Right lobe of liver (tissue), 6 donors: ENCODE measurements around the gene GLIPR1. TPM values are rescaled to one million over a fixed set of nuclear protein-coding genes. Genes with fewer than 3 reads are reported as not detected.
A peak's percentile ranks its signal among the peaks of the same experiment; 100 is the strongest.
"Not testable (repeated sequence)": the region's sequence is repeated elsewhere in the genome, so short reads cannot be mapped to it uniquely, and the experiment has no call there.

Source experiments
- ATAC-seq, 4 donors: fragments of 200-7000 bp; cut with Tn5 transposase; one replicate each; pipeline ENCODE4 v1.9.1; 2020; ENCODE audit warnings: mild to moderate bottlenecking in 4 of 4, moderate library complexity in 4 of 4
- DNase-seq, 3 donors: peaks; one replicate each; pipeline ENCODE4 v3.0.0-alpha.2; 2020
- H3K27ac ChIP-seq, 3 donors: fragments of 200-600 bp; one replicate each; pipeline ENCODE4 v1.8.0; 2022
- H3K27me3 ChIP-seq, 2 donors: fragments of 200-600 bp; one replicate each; pipeline ENCODE4 v1.8.0; 2022
- H3K36me3 ChIP-seq, 4 donors: fragments of 200-600 bp; sonication (generic) in 1 of 4; one replicate each; pipeline versions ENCODE4 v1.5.1 to v1.8.0; 2017 to 2022; ENCODE audit warnings: control low read depth in 1 of 4
- H3K4me1 ChIP-seq, 4 donors: fragments of 200-600 bp; sonication (generic) in 1 of 4; one replicate each; pipeline versions ENCODE4 v1.5.1 to v1.8.0; 2017 to 2022; ENCODE audit warnings: control low read depth in 1 of 4
- H3K4me3 ChIP-seq, 3 donors: fragments of 200-600 bp; one replicate each; pipeline ENCODE4 v1.8.0; 2022
- H3K9me3 ChIP-seq, 4 donors: fragments of 200-600 bp; sonication (generic) in 1 of 4; one replicate each; pipeline versions ENCODE4 v1.5.1 to v1.8.0; 2017 to 2022; ENCODE audit warnings: control low read depth in 1 of 4
- CTCF ChIP-seq, 4 donors: fragments of 200-600 bp in 3 of 4; fragments of 450-650 bp in 1 of 4; IDR thresholded peaks; one replicate each; pipeline versions ENCODE4 v1.5.1 to v1.8.0; 2016 to 2022; ENCODE audit warnings: antibody characterized with exemption in 4 of 4, mild to moderate bottlenecking in 2 of 4
- POLR2A ChIP-seq: fragments of 450-650 bp; IDR thresholded peaks from one replicate; pipeline ENCODE4 v1.6.1; 2017; ENCODE audit warnings: antibody characterized with exemption, mild to moderate bottlenecking
- WGBS: methylation state at CpG from one replicate; pipeline ENCODE4 v1.1.6; 2018; ENCODE audit warnings: low coverage, low lambda C conversion rate; ENCODE audit not compliant: insufficient coverage; ENCODE audit errors: missing lambda C conversion rate; 5-methylcytosine and 5-hydroxymethylcytosine counted together
- intact Hi-C, 2 donors: fragments of 100-400 bp; cut with DNase I; formaldehyde crosslinking; loops; one replicate each; pipeline versions ENCODE4 v1.11.2 to v1.14.1; 2022
- total RNA-seq, 6 experiments: library from RNA; depleted of rRNA in 2 of 6; stranded (reverse); fragments of >200 nt in 2 of 6; fragmentation: NEBNext Ultra II Directional in 3 of 6; extraction: Animal tissue kit (Norgen Biotek cat#: 25700) in 3 of 6; gene quantifications; one replicate each; pipeline versions ENCODE4 v1.1.0 to v1.2.4, GENCODE V29; 2016 to 2023
- donor health status: DM: no; HTN: yes; CAD: no.
- donor health status: DM: no; HTN: no; CAD: no.
- donor health status: DM: no; HTN: no; CAD: no.
- donor health status: DM: no; HTN: yes; CAD: no.
- donor health status: DM: no; HTN: yes; CAD: no.

GLIPR1 gene
- total RNA-seq, 6 experiments from 2014 or later: 3.4 to 16.2 (median 4.0) TPM

DNA sequence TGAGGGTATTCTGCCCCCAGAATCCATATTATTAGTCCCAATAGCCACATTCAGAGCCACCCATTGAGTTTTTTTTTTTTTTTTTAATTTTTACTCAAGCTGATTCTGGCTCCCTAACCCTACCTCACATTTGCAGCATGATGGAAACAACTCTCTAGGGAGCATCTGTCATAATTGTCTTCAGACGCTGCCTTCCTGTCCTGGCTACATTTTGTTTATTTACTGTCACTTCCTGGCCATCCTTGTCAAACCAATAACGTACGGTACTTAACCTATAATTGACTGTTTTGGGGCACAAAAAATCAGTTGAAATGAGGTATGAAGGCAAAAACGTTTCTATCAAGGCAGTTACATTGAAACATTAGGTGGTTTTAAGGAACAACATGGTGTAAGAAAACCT, 2.1 kb downstream of the GLIPR1 start:
- peak overlapping the region in 1 of 3 donors; percentile 1 for H3K4me3 ChIP-seq
- intact Hi-C loops: no loop called here
- no peak for ATAC-seq

DNA sequence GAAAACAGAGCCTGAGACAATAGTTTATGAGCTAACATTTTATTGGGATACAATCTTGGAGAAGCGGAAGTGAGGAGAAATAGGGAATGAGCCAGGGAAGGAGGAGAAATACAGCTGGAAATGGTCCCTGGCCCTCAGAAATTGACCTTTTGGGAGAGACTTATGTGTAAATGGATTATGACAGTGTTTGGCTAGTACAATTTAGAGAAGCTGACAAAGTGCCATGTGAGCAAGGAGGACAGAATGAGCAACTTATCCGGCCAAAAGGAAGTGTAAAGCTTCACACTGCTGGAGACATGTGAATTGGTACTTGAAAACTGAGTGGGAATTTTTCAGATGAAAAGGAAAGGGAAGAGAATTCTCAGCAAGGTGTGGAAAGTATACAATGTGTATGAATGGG, 2.9 kb downstream of the GLIPR1 start:
- intact Hi-C loops: no loop called here
- no peak for ATAC-seq
- TF ChIP-seq POLR2A (no peak), CTCF (IDR thresholded peaks at IDR 0.05) (no peak)
- Histone ChIP-seq H3K36me3 (no peaks in the 10 kb centered on the region), H3K27ac (no peak overlapping the region), H3K9me3 (no peaks in the 10 kb centered on the region), H3K4me1 (no peaks in the 10 kb centered on the region), H3K4me3 (no peak overlapping the region), H3K27me3 (no peaks in the 10 kb centered on the region)
- no peak for DNase-seq
- WGBS: 54% methylated on average over 2 of the region's 2 CpGs

More for the DNA sequence above, 2.1 kb downstream of the GLIPR1 start:
- H3K36me3 ChIP-seq: no peaks in the 10 kb centered on the region
- no peaks in the 10 kb centered on the region for H3K27me3 ChIP-seq
- no peak for DNase-seq
- no peaks in the 10 kb centered on the region for H3K4me1 ChIP-seq
- H3K9me3 ChIP-seq: no peaks in the 10 kb centered on the region
- no peak for TF ChIP-seq CTCF (IDR thresholded peaks at IDR 0.05)
- no peak for TF ChIP-seq POLR2A
- H3K27ac ChIP-seq: peak overlapping the region in 2 of 3 donors; percentile 9 to 42
- 18% methylated on average over 4 of the region's 4 CpGs for WGBS

DNA sequence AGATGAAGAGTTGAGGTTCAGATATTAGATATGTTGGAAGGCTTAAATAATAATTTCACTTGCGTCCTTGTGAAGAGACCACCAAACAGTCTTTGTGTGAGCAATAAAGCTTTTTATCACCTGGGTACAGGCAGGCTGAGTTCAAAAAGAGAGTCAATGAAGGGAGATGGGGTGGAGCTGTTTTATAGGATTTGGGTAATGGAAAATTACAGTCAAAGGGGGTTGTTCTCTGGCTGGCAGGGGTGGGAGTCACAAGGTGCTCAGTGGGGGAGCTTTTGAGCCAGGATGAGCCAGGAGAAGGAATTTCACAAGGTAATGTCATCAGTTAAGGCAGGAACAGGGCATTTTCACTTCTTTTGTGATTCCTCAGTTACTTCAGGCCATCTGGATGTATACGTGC, 3.9 kb downstream of the GLIPR1 start:
- intact Hi-C loops, H3K27ac ChIP-seq: not testable (repeated sequence)

DNA sequence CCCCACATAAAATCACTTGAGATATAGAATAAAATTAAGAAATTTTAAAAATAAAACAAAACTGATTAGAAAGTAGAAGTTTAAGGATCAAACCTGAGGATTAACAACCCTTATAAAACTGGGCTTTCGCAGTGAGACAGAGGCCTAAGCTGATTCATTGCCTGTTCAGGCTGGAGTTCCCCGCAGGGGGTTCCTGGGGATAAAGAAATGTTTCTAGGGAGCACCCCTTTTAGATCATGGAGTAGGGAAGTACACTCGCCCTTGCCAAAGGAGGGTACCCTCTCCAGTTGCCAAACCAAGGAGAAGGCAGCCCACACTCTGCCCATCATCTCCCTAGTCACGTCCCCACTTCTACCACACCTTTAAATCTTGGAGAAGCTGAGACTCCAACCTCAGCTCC, 6.8 kb downstream of the GLIPR1 start:
- Histone ChIP-seq H3K9me3 (no peaks in the 10 kb centered on the region), H3K4me1 (peaks cover 0 to 8% (median 2%) of the 10 kb centered on the region in 4 donors), H3K27me3 (no peaks in the 10 kb centered on the region), H3K36me3 (no peaks in the 10 kb centered on the region), H3K27ac (no peak overlapping the region), H3K4me3 (no peak overlapping the region)
- no peak for ATAC-seq
- WGBS: 87% methylated on average over 4 of the region's 4 CpGs
- TF ChIP-seq CTCF (IDR thresholded peaks at IDR 0.05) (no peak), POLR2A (no peak)
- no peak for DNase-seq
- intact Hi-C loops: no loop called here

More for the DNA sequence above, 3.9 kb downstream of the GLIPR1 start:
- not testable (repeated sequence) for ATAC-seq, DNase-seq, H3K9me3 ChIP-seq, H3K36me3 ChIP-seq, H3K27me3 ChIP-seq, H3K4me3 ChIP-seq, H3K4me1 ChIP-seq
- WGBS: 80% methylated on average over 2 of the region's 2 CpGs

DNA sequence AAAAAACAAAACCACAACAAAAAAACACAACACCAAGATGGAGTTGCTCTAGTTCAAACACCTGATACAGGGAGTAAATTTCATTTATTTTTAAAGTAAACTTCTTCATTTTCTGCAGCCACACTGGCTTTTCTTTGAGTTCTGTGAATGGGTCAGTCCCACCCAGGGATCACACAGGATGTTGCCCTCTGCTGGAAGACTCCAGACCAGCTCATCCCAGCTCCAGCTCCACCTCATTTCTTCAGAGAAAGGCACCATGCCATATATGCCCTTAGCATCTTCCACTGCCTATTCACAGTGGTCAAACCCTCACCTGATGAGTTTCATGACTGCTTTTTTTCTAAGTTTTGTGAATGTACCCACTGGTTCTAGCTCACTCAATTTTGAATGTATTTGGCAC, 8.0 kb downstream of the GLIPR1 start:
- DNase-seq: no peak
- Histone ChIP-seq H3K36me3 (no peaks in the 10 kb centered on the region), H3K27ac (no peak overlapping the region), H3K9me3 (no peaks in the 10 kb centered on the region), H3K27me3 (no peaks in the 10 kb centered on the region), H3K4me3 (no peak overlapping the region), H3K4me1 (peaks cover 0 to 8% (median 2%) of the 10 kb centered on the region in 4 donors)
- TF ChIP-seq POLR2A (no peak), CTCF (IDR thresholded peaks at IDR 0.05) (peak; percentile 15 to 37 (median 24))
- intact Hi-C loops: no loop called here
- peak; percentile 50 to 62 (median 54) for ATAC-seq
